ENCODE measurements around the gene CACNG4.

Gene CACNG4

DNA sequence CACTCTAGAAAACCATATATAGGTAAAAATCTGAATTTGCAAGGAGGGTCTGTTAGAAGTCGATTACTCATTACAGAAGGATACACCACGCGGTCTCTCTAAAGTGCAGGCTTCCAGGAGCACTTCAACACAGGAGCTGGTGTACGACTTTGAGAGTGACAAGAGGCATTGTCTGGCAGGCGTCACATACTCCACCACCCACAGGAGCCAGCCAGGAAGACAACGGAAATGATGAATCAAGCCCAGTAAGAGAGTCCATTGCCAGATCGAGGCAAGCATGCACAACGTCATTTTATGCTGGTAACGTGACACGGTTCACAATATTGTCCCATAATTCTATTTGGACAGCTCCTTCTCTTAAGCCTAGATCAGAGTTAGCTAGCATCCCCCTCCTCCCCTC lies 15.0 kb upstream of the CACNG4 start:
- Histone ChIP-seq H3K27me3 (peaks cover 36% of the 10 kb centered on the region), H3K27ac (no peak overlapping the region), H3K4me1 (ENCODE audit: control insufficient read depth in 1 of 2, insufficient read depth in 1 of 2, low read depth in 1 of 2, low read length in 1 of 2) (no peaks in the 10 kb centered on the region), H3K9me3 (no peaks in the 10 kb centered on the region), H3K36me3 (no peaks in the 10 kb centered on the region), H3K4me3 (ENCODE audit: low read depth in 1 of 2, low read length in 1 of 2) (no peak overlapping the region)
- TF ChIP-seq, protein P1, sequence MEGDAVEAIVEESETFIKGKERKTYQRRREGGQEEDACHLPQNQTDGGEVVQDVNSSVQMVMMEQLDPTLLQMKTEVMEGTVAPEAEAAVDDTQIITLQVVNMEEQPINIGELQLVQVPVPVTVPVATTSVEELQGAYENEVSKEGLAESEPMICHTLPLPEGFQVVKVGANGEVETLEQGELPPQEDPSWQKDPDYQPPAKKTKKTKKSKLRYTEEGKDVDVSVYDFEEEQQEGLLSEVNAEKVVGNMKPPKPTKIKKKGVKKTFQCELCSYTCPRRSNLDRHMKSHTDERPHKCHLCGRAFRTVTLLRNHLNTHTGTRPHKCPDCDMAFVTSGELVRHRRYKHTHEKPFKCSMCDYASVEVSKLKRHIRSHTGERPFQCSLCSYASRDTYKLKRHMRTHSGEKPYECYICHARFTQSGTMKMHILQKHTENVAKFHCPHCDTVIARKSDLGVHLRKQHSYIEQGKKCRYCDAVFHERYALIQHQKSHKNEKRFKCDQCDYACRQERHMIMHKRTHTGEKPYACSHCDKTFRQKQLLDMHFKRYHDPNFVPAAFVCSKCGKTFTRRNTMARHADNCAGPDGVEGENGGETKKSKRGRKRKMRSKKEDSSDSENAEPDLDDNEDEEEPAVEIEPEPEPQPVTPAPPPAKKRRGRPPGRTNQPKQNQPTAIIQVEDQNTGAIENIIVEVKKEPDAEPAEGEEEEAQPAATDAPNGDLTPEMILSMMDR (IDR thresholded peaks at IDR 0.05): no peak

DNA sequence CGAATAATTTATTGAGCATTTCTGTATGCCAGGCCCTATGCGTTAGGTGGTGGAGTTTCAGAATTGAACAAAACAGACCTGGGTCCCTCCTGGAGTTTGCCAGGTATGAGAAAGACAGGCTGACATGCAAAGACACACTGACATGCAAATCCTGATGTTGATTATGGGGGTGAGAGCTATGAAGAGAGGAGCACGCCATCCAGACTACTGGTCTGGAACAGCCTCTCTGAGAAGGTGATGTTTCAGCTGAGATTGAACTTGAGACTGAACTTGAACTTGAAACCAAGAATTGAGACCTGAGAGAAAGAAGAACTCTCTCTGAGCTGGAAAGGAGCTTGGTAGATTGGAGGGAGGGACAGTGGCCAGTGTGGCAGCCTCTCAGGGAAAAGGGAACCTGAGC lies 14.2 kb upstream of the CACNG4 start:
- H3K27me3 ChIP-seq: peaks cover 27% of the 10 kb centered on the region
- H3K27ac ChIP-seq: no peak overlapping the region
- TF ChIP-seq, protein P1 (IDR thresholded peaks at IDR 0.05): no peak
- H3K4me3 ChIP-seq (ENCODE audit: low read depth in 1 of 2, low read length in 1 of 2): no peak overlapping the region
- H3K9me3 ChIP-seq: no peaks in the 10 kb centered on the region
- H3K36me3 ChIP-seq: no peaks in the 10 kb centered on the region
- no peaks in the 10 kb centered on the region for H3K4me1 ChIP-seq (ENCODE audit: control insufficient read depth in 1 of 2, insufficient read depth in 1 of 2, low read depth in 1 of 2, low read length in 1 of 2)

DNA sequence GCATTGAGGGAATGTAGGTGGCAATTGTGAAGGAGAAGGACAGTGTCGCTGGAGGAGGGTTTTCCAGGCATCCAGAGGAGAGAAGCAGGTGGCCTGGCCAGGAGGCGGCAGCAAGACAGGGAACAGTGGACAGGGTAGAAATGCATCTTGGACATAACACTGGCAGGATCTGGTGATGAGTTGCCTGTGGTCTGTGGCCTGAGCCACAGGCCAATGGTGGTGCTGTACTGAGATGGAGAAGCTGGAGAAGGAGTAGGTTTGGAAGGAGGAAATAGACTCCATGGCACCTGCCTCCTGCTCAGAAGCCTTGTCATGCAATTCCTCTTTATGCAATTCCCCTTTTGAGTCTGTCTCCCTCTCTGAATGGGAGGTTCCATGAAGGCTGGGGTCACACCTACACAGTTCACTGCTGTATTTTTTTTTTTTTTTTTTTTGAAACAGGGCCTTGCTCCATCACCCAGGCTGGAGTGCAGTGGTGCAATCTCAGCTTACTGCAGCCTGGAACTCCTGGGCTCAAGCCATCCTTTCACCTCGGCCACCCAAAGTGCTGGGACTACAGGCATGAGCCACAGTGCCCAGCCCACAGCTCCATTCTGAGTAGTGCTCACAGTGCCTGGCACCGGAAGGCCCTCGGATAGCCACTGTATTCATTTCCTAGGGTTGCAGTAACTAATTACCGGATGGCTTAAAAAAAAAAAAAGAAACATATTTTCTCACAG lies 13.5 kb upstream of the CACNG4 start:
- Histone ChIP-seq H3K27me3 (peaks cover 20% of the 10 kb centered on the region), H3K9me3 (no peaks in the 10 kb centered on the region), H3K4me1 (ENCODE audit: control insufficient read depth in 1 of 2, insufficient read depth in 1 of 2, low read depth in 1 of 2, low read length in 1 of 2) (no peaks in the 10 kb centered on the region), H3K36me3 (no peaks in the 10 kb centered on the region), H3K27ac (no peak overlapping the region), H3K4me3 (ENCODE audit: low read depth in 1 of 2, low read length in 1 of 2) (no peak overlapping the region)
- TF ChIP-seq, protein P1 (IDR thresholded peaks at IDR 0.05): no peak

- H3K9me3 ChIP-seq: no peaks in the 10 kb centered on the region
- H3K27ac ChIP-seq: no peak overlapping the region
- H3K4me1 ChIP-seq (ENCODE audit: control insufficient read depth in 1 of 2, insufficient read depth in 1 of 2, low read depth in 1 of 2, low read length in 1 of 2): no peaks in the 10 kb centered on the region
- peaks cover 15% of the 10 kb centered on the region for H3K27me3 ChIP-seq
- H3K4me3 ChIP-seq (ENCODE audit: low read depth in 1 of 2, low read length in 1 of 2): no peak overlapping the region
- H3K36me3 ChIP-seq: no peaks in the 10 kb centered on the region
- TF ChIP-seq, protein P1 (IDR thresholded peaks at IDR 0.05): no peak
Observed at GRCh38 chr17:66951605-66951953, 12.9 kb upstream of the CACNG4 start.

DNA sequence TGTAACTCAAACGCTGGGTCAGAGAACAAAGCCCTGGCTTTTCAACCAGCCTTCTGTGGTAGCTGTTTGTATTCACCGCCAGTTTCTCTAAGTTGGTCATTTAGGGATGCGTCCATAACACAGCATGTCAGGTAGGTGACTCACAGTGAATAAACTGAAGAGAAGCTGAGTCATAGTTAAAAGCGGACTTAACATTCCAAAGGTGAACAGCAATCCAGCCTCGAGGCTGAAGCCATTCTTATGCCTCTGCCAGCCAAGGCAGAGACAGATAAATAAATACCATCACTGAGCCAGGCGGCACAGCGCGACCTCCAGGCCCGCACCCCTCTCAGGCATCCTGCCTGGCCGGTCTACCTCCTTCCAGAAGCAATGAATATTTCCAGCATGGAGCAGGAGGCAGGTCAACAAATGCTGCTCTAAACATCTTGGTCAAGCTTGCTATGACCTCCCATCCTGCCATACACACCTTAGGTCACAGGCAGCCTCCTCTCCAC lies 12.4 kb upstream of the CACNG4 start:
- peaks cover 10% of the 10 kb centered on the region for H3K27me3 ChIP-seq
- H3K27ac ChIP-seq: no peak overlapping the region
- H3K9me3 ChIP-seq: no peaks in the 10 kb centered on the region
- no peaks in the 10 kb centered on the region for H3K4me1 ChIP-seq (ENCODE audit: control insufficient read depth in 1 of 2, insufficient read depth in 1 of 2, low read depth in 1 of 2, low read length in 1 of 2)
- TF ChIP-seq, protein P1 (IDR thresholded peaks at IDR 0.05): no peak
- no peaks in the 10 kb centered on the region for H3K36me3 ChIP-seq
- H3K4me3 ChIP-seq (ENCODE audit: low read depth in 1 of 2, low read length in 1 of 2): no peak overlapping the region
